DOHH2 (cell line): ENCODE results near the gene NYAP2.

Experiments
- CTCF ChIP-seq: fragments of 200-600 bp; sonication (generic); IDR thresholded peaks from one replicate; pipeline ENCODE4 v1.5.1; 2014; ENCODE audit warnings: antibody characterized with exemption, mild to moderate bottlenecking, low read depth, low read length; ENCODE audit not compliant: poor library complexity, severe bottlenecking
- EZH2phosphoT487 ChIP-seq: fragments of 200-600 bp; sonication (generic); IDR thresholded peaks from 2 replicates; pipeline ENCODE4 v1.6.1; 2017; ENCODE audit warnings: borderline replicate concordance, mild to moderate bottlenecking, antibody characterized with exemption, low read length, moderate library complexity, mixed read lengths

- TF ChIP-seq CTCF: no peak
- no peak for TF ChIP-seq EZH2phosphoT487
Measured at GRCh38 chr2:225464346-225465025, 65.0 kb downstream of the NYAP2 start.
